NCI-H1092 (cell line): ENCODE measurements around the gene FOXP1.

ENCODE experiments used
- DNase-seq: peaks from one replicate; lab custom pipeline; 2025; lab: John Stamatoyannopoulos, UW

The FOXP1 gene

GRCh38 chr3:71372241-71372768 is 211.2 kb downstream of the FOXP1 start:
- no peak for DNase-seq

- no peak for DNase-seq
These were observed 212.2 kb downstream of the FOXP1 start for GRCh38 chr3:71371282-71371681.

- DNase-seq: no peak
These were observed 213.1 kb downstream of the FOXP1 start for GRCh38 chr3:71370467-71370866.

- no peak for DNase-seq
These were observed 213.7 kb downstream of the FOXP1 start for GRCh38 chr3:71369701-71370391.

- no peak for DNase-seq
These were observed 216.4 kb downstream of the FOXP1 start for GRCh38 chr3:71366988-71367604.

- DNase-seq: no peak
These were observed 222.1 kb downstream of the FOXP1 start for GRCh38 chr3:71361334-71361890.

- no peak for DNase-seq
These were observed 222.8 kb downstream of the FOXP1 start for GRCh38 chr3:71360764-71361163.

GRCh38 chr3:71360180-71360579 is 223.3 kb downstream of the FOXP1 start:
- DNase-seq: no peak

GRCh38 chr3:71358243-71358642 is 225.3 kb downstream of the FOXP1 start:
- no peak for DNase-seq

GRCh38 chr3:71356265-71356664 is 227.3 kb downstream of the FOXP1 start:
- DNase-seq: no peak

GRCh38 chr3:71355862-71356261 is 227.7 kb downstream of the FOXP1 start:
- no peak for DNase-seq

GRCh38 chr3:71355037-71355436 is 228.5 kb downstream of the FOXP1 start:
- no peak for DNase-seq

GRCh38 chr3:71351403-71352149 is 232.0 kb downstream of the FOXP1 start:
- no peak for DNase-seq

- no peak for DNase-seq
These were observed 232.5 kb downstream of the FOXP1 start for GRCh38 chr3:71350998-71351397.

- no peak for DNase-seq
These were observed 234.7 kb downstream of the FOXP1 start for GRCh38 chr3:71348831-71349230.

- DNase-seq: no peak
These were observed 235.4 kb downstream of the FOXP1 start for GRCh38 chr3:71348001-71348632.

- DNase-seq: no peak
These were observed 237.5 kb downstream of the FOXP1 start for GRCh38 chr3:71346061-71346460.

- DNase-seq: no peak
These were observed 238.0 kb downstream of the FOXP1 start for GRCh38 chr3:71345429-71346040.

- no peak for DNase-seq
These were observed 241.8 kb downstream of the FOXP1 start for GRCh38 chr3:71341721-71342120.

GRCh38 chr3:71339049-71339448 is 244.5 kb downstream of the FOXP1 start:
- DNase-seq: no peak

- DNase-seq: no peak
These were observed 250.7 kb downstream of the FOXP1 start for GRCh38 chr3:71332813-71333212.

GRCh38 chr3:71330909-71331308 is 252.6 kb downstream of the FOXP1 start:
- DNase-seq: no peak
